DND-41 (cell line): ENCODE data around the gene LHPP.

Source experiments
- EZH2 ChIP-seq: IDR thresholded peaks from 3 replicates; pipeline ENCODE4 v1.6.1; 2012; ENCODE audit warnings: borderline replicate concordance, low read depth, mild to moderate bottlenecking, moderate library complexity, low read length, inconsistent platforms; ENCODE audit not compliant: severe bottlenecking
- TF ChIP-seq, protein P1 (sequence below): IDR thresholded peaks from 2 replicates; pipeline ENCODE4 v1.5.1; 2012; ENCODE audit warnings: borderline replicate concordance, low read length, moderate library complexity, mild to moderate bottlenecking; ENCODE audit not compliant: poor library complexity, severe bottlenecking; ENCODE audit errors: extremely low read depth

DNA sequence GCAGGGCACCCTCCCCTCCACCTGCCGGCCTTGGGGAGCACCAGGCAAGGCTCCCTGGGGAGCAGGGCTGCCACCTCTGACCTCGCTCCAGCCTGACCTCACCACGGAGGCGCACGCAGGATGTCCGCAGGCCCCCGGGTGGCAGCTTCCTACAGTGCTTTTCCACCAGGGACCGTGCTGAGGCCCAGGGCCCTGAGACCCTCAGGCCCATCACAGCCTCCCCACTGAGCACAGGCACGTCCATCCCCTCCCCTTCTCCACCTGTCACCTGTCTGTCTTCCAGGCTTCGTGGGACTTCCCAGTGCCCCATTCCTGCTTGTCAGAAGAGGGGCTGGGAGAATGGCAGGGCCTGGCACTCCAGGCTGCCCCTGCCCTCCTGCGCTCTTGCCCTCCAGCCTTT, 90.1 kb downstream of the LHPP start:
- TF ChIP-seq, protein P1, sequence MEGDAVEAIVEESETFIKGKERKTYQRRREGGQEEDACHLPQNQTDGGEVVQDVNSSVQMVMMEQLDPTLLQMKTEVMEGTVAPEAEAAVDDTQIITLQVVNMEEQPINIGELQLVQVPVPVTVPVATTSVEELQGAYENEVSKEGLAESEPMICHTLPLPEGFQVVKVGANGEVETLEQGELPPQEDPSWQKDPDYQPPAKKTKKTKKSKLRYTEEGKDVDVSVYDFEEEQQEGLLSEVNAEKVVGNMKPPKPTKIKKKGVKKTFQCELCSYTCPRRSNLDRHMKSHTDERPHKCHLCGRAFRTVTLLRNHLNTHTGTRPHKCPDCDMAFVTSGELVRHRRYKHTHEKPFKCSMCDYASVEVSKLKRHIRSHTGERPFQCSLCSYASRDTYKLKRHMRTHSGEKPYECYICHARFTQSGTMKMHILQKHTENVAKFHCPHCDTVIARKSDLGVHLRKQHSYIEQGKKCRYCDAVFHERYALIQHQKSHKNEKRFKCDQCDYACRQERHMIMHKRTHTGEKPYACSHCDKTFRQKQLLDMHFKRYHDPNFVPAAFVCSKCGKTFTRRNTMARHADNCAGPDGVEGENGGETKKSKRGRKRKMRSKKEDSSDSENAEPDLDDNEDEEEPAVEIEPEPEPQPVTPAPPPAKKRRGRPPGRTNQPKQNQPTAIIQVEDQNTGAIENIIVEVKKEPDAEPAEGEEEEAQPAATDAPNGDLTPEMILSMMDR: no peak
- no peak for TF ChIP-seq EZH2
